Pancreas (tissue), 10 donors: ENCODE data around the gene ERVK3-1. TPM values are rescaled to one million over a fixed set of nuclear protein-coding genes. Genes with fewer than 3 reads are reported as not detected.

Experiments used
- ATAC-seq, 4 donors: fragments of 200-7000 bp; cut with Tn5 transposase; one replicate each; pipeline versions ENCODE4 v1.8.0 to v1.9.1; 2020; ENCODE audit warnings: mild to moderate bottlenecking in 4 of 4, moderate library complexity in 4 of 4
- DNase-seq, 6 donors: peaks; one replicate each; pipeline ENCODE4 v3.0.0-alpha.2; 2020
- FAIRE-seq: peaks from 2 replicates; lab custom pipeline; 2012; peaks lifted over from hg19 to GRCh38; lab: Jason Lieb, UNC
- H3K27ac ChIP-seq, 4 donors: fragments of 200-600 bp; sonication (generic); 1 replicate in 3 of 4; 2 replicates in 1 of 4; pipeline versions ENCODE4 v1.5.0 to v1.8.0; 2020
- H3K27me3 ChIP-seq, 4 donors: fragments of 200-600 bp; one replicate each; pipeline ENCODE4 v1.8.0; 2021
- H3K36me3 ChIP-seq, 3 donors: fragments of 200-600 bp; sonication (generic) in 1 of 3; one replicate each; pipeline versions ENCODE4 v1.5.0 to v1.8.0; 2020 to 2021
- H3K4me1 ChIP-seq, 3 donors: fragments of 200-600 bp; one replicate each; pipeline ENCODE4 v1.8.0; 2021
- H3K4me3 ChIP-seq, 4 donors: fragments of 200-600 bp; sonication (generic) in 2 of 4; one replicate each; pipeline versions ENCODE4 v1.5.0 to v1.8.0; 2020 to 2021
- H3K9me3 ChIP-seq, 4 donors: fragments of 200-600 bp; one replicate each; pipeline ENCODE4 v1.8.0; 2021
- CTCF ChIP-seq, 4 donors: fragments of 200-600 bp; sonication (generic) in 3 of 4; IDR thresholded peaks; one replicate each; pipeline versions ENCODE4 v1.5.0 to v1.8.0; 2021; ENCODE audit warnings: antibody characterized with exemption in 4 of 4
- WGBS, 2 donors: extraction: QIAGEN DNeasy Blood & Tissue Kit; methylation state at CpG; one replicate each; pipeline ENCODE4 v1.1.7; 2013; 5-methylcytosine and 5-hydroxymethylcytosine counted together
- intact Hi-C, 3 donors: fragments of 100-400 bp; cut with DNase I; formaldehyde crosslinking; loops; one replicate each; pipeline versions ENCODE4 v1.11.1 to v1.14.2; 2022
- polyA plus RNA-seq, 2 donors: library from polyadenylated mRNA; stranded (reverse); fragments of 200-250 nt; gene quantifications; one replicate each; pipeline ENCODE4 v1.2.3, GENCODE V29; 2013
- total RNA-seq, 6 donors: library from RNA; stranded (reverse); fragmentation: NEBNext Ultra II Directional in 4 of 6; extraction: Animal tissue kit (Norgen Biotek cat#: 25700) in 4 of 6; gene quantifications; one replicate each; pipeline versions ENCODE4 v1.2.1 to v1.2.4, GENCODE V29; 2021 to 2023
- donor health status: healthy with polysubstance abuse.
- donor health status: DM: no; HTN: no; CAD: no; lungs with moderate emphysema.
- donor health status: DM: no; HTN: no; CAD: no.
- donor health status: control.
- donor health status: control.
- donor health status: Bipolar disorder and iron deficiency.
- donor health status: DM: yes; HTN: yes; CAD: no.
- donor health status: DM: no; HTN: no; CAD: no.
- donor health status: DM: no; HTN: no; CAD: no.
- donor health status: DM: yes; HTN: yes; CAD: no.

The ERVK3-1 gene
- total and polyA plus RNA-seq, 8 donors, result 8.6 to 41.6 (median 15.6) TPM

GRCh38 chr19:58353717-58354477 is 48.7 kb downstream of the ERVK3-1 start:
- intact Hi-C loops, result no loop called here
- no peak overlapping the region for H3K4me3 ChIP-seq
- no peak for TF ChIP-seq CTCF (IDR thresholded peaks at IDR 0.05)
- ATAC-seq (no peak), DNase-seq (no peak), FAIRE-seq (no peak)
- no peaks in the 10 kb centered on the region for H3K9me3 ChIP-seq
- H3K27me3 ChIP-seq, result peaks cover 0 to 9% (median 2%) of the 10 kb centered on the region in 4 donors
- H3K27ac ChIP-seq, result no peak overlapping the region
- 78 to 85% methylated on average over 15 of the region's 15 CpGs for WGBS, 2 donors
- no peaks in the 10 kb centered on the region for H3K36me3 ChIP-seq
- no peaks in the 10 kb centered on the region for H3K4me1 ChIP-seq

- WGBS, 2 donors, result 73 to 82% methylated on average over 6 of the region's 6 CpGs
- Histone ChIP-seq H3K4me3 (no peak overlapping the region), H3K4me1 (no peaks in the 10 kb centered on the region), H3K27me3 (peaks cover 0 to 5% (median 2%) of the 10 kb centered on the region in 4 donors), H3K27ac (no peak overlapping the region), H3K36me3 (no peaks in the 10 kb centered on the region), H3K9me3 (no peaks in the 10 kb centered on the region)
- TF ChIP-seq CTCF (IDR thresholded peaks at IDR 0.05), result no peak
- FAIRE-seq, result no peak
- ATAC-seq, result no peak
- intact Hi-C loops, result no loop called here
- no peak for DNase-seq
These were observed 49.4 kb downstream of the ERVK3-1 start for GRCh38 chr19:58354478-58355030.

- FAIRE-seq, result no peak
- intact Hi-C loops, result no loop called here
- ATAC-seq, result no peak
- H3K4me1 ChIP-seq, result no peaks in the 10 kb centered on the region
- H3K27ac ChIP-seq, result no peak overlapping the region
- no peaks in the 10 kb centered on the region for H3K9me3 ChIP-seq
- no peaks in the 10 kb centered on the region for H3K36me3 ChIP-seq
- 81 to 91% methylated on average over 10 of the region's 10 CpGs for WGBS, 2 donors
- H3K27me3 ChIP-seq, result peaks cover 0 to 5% (median 2%) of the 10 kb centered on the region in 4 donors
- no peak for TF ChIP-seq CTCF (IDR thresholded peaks at IDR 0.05)
- no peak for DNase-seq
- no peak overlapping the region for H3K4me3 ChIP-seq
These were observed 50.1 kb downstream of the ERVK3-1 start for GRCh38 chr19:58355215-58355796.

- intact Hi-C loops, result no loop called here
- WGBS, 2 donors, result 55 to 59% methylated on average over 91 to 94 of the region's 94 CpGs
- Histone ChIP-seq H3K27ac (no peak overlapping the region), H3K27me3 (peaks cover 0 to 5% (median 2%) of the 10 kb centered on the region in 4 donors), H3K9me3 (no peaks in the 10 kb centered on the region), H3K4me1 (no peaks in the 10 kb centered on the region), H3K36me3 (no peaks in the 10 kb centered on the region), H3K4me3 (peak overlapping the region in 1 of 4 donors; percentile 22)
- no peak for TF ChIP-seq CTCF (IDR thresholded peaks at IDR 0.05)
- peak in 2 of 4 donors; percentile 15 to 24 for ATAC-seq
- FAIRE-seq, result no peak
- no peak for DNase-seq
These were observed 51.0 kb downstream of the ERVK3-1 start for GRCh38 chr19:58355908-58356765.
